Measurements from ENCODE around the gene PSD2.

Gene PSD2

DNA sequence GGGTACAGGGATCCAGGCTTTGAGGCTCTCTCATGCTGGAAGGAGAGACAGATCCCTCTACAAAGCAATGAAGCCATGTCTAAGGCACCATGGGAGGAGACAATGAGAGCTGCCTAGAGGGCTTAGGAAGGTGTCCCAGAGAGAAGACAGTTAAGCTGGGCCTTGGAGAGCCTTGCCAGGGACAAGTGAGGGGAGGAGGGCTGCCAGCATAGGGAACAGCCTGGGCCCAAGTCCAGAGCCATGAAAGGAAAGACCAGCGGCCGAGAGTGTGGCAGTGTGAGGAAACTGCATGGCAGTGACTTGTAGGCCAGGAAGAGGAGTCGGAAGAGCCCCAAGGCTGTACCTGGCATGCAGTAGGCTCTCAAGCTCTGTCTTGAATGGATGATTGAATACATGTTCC lies 88.5 kb downstream of the PSD2 start:
- H3K27ac ChIP-seq, result no peak overlapping the region
- TF ChIP-seq, protein P1, sequence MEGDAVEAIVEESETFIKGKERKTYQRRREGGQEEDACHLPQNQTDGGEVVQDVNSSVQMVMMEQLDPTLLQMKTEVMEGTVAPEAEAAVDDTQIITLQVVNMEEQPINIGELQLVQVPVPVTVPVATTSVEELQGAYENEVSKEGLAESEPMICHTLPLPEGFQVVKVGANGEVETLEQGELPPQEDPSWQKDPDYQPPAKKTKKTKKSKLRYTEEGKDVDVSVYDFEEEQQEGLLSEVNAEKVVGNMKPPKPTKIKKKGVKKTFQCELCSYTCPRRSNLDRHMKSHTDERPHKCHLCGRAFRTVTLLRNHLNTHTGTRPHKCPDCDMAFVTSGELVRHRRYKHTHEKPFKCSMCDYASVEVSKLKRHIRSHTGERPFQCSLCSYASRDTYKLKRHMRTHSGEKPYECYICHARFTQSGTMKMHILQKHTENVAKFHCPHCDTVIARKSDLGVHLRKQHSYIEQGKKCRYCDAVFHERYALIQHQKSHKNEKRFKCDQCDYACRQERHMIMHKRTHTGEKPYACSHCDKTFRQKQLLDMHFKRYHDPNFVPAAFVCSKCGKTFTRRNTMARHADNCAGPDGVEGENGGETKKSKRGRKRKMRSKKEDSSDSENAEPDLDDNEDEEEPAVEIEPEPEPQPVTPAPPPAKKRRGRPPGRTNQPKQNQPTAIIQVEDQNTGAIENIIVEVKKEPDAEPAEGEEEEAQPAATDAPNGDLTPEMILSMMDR (conservative IDR thresholded peaks at IDR 0.05), result no peak
- no peak for TF ChIP-seq ZFX (IDR thresholded peaks at IDR 0.05)

DNA sequence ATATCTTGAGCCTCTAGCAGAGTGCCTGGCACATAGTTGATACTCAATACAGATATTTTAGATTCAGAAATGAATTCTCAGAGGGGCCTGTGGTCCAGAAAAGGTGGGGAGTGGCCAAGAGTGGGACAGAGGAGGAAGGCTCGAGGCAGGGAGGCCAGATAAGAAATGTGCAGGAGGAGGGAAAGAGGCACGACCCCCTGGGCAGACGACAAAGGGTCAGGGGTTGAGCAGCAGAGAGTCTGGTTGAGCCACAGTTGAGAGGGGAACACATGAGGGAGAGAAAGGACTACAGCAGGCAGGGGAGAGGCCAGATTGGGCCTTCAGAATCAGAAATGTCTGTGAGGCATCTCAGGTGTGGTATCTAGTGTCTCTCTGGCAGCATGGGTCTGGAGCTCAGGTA lies 89.1 kb downstream of the PSD2 start:
- TF ChIP-seq, protein P1 (conservative IDR thresholded peaks at IDR 0.05), result no peak
- no peak for TF ChIP-seq ZFX (IDR thresholded peaks at IDR 0.05)

DNA sequence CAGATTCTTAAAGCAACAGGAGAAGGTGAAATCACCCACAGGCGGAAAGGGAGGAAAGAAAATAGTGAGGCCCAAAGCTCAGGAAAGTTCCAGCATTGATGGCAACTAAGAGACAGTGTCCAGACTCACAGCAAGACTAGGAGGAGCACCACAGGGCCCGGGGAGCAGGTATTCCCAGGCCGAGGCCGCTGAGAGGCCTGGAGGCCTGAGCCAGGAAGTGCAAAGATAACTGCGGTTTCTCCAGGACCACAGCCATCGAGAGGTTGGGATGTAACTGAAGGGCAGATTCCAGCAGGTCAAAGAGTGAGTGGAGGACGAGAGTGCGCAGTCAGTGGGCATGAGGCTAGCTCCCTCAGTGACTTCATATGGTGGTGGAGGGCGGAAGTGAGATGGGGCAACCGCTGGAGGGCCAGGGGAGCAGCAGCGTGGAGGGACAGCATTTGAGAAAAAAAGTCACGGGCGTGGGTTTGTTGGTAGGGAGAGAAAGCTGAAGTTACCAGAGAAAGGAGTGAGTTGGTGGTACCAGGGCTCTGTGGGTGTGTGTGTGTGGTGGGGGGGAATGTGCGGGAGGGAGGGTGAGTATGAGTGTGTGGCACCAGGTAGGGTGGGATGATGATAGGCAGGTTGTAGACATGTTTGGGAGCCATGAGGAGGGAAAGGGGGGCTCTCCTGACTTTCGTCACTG lies 89.7 kb downstream of the PSD2 start:
- no peak overlapping the region for H3K27ac ChIP-seq
- no peak for TF ChIP-seq ZFX (IDR thresholded peaks at IDR 0.05)
- TF ChIP-seq, protein P1 (conservative IDR thresholded peaks at IDR 0.05), result no peak

More for the DNA sequence above, 89.1 kb downstream of the PSD2 start:
- H3K27ac ChIP-seq, result no peak overlapping the region

DNA sequence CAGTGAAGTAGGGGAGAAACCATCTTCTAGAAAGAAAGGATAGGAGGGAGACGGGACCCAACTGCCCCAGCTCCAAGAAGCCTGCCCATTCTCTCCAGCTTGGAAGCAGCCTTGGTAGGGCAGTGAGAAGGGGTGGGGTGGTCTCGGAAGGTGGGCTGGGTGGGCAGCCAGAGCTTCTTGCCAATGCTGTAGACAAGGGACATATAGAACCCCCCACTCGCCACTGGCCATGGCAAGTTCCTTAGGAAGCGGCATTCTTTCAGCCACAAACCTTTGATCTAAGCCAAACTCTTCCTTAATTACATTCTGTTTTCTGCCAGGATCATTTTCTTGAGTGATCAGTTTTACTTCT lies 90.2 kb downstream of the PSD2 start:
- no peak overlapping the region for H3K27ac ChIP-seq
- TF ChIP-seq, protein P1 (conservative IDR thresholded peaks at IDR 0.05), result no peak

DNA sequence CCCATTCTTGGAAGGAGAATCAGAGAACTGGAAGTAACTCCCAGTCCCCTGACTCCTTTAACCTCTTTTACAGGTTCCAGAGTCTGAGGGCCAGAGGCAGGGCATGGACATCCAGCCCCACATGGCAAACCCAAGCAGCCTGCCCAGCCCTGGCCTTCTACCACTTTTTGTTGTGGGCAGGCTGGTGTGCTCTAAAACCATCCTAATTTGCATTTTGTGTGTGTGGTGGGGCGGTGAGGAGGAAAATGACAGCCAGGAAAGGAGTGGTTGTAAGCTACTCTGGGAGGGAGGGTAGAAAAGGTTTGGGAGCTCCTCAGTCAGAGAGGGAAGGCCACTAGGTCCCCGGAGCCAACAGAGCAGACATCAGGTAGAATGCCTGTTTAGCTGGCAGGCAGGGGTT lies 90.6 kb downstream of the PSD2 start:
- TF ChIP-seq, protein P1 (conservative IDR thresholded peaks at IDR 0.05), result no peak
- no peak for TF ChIP-seq ZFX (IDR thresholded peaks at IDR 0.05)
- H3K27ac ChIP-seq, result no peak overlapping the region

DNA sequence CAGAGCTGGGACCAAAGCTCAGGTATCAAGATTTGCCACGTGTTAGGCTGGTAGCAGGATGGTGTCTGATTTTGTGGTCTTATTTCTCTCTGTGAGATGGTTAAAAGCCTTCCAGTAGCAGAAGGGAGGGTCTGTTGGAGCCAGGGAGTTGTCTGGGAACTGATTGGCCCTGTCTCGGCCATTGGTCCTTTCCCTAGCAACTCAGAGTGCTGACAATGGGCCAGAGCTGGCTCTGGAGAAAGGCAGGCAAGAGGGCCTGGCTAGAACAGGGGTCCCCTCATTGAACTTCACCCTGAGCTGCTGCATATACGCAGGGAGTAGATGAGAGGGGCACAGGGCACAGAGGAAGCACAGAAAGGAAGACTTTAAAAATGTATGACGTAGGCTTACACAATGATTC lies 92.8 kb downstream of the PSD2 start:
- TF ChIP-seq, protein P1 (conservative IDR thresholded peaks at IDR 0.05), result no peak

DNA sequence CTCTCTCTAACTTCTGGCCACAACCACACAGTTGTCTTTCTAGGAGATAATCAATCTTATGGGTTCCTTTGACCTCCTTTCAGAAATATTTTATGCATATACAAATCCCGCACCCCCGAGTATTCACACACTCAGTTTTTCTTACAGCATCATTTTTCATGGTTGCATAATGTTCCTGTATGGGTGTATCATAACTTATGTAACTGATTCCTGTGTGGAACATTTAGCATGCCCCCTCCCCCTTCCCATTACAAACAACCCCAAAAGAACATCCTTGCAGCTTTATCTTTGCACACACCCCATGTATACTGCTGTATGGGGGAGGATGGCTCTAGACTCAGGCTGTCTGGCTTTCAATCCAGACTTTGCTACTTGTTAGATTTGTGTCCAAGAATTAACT lies 93.8 kb downstream of the PSD2 start:
- H3K27ac ChIP-seq, result no peak overlapping the region
- TF ChIP-seq, protein P1 (conservative IDR thresholded peaks at IDR 0.05), result no peak
- TF ChIP-seq ZFX (IDR thresholded peaks at IDR 0.05), result no peak

More for the DNA sequence above, 92.8 kb downstream of the PSD2 start:
- H3K27ac ChIP-seq, result no peak overlapping the region

Data from C4-2B (cell line).